BE2C (cell line): ENCODE measurements around the gene KCTD21.

Experiments
- DNase-seq: peaks from one replicate; pipeline ENCODE4 v3.0.0-alpha.2; 2020
- H3K27me3 ChIP-seq: fragments of 250-450 bp; sonication (Bioruptor Pico); 2 replicates; pipeline ENCODE4 v1.5.1; 2020; ENCODE audit warnings: mild to moderate bottlenecking
- H3K36me3 ChIP-seq: fragments of 250-450 bp; sonication (Bioruptor Pico); 2 replicates; pipeline ENCODE4 v1.5.1; 2020; ENCODE audit warnings: mild to moderate bottlenecking
- H3K4me1 ChIP-seq: fragments of 250-450 bp; sonication (Bioruptor Pico); 2 replicates; pipeline ENCODE4 v1.5.1; 2020
- H3K4me3 ChIP-seq: 2 replicates; pipeline ENCODE4 v1.5.1; 2011; ENCODE audit warnings: low read depth, low read length
- H3K9me3 ChIP-seq: fragments of 250-450 bp; sonication (Bioruptor Pico); 2 replicates; pipeline ENCODE4 v1.5.1; 2020
- TF ChIP-seq, protein P1 (sequence below): IDR thresholded peaks from 2 replicates; pipeline ENCODE4 v1.5.1; 2012; ENCODE audit warnings: mild to moderate bottlenecking, low read depth, low read length

The KCTD21 gene

DNA sequence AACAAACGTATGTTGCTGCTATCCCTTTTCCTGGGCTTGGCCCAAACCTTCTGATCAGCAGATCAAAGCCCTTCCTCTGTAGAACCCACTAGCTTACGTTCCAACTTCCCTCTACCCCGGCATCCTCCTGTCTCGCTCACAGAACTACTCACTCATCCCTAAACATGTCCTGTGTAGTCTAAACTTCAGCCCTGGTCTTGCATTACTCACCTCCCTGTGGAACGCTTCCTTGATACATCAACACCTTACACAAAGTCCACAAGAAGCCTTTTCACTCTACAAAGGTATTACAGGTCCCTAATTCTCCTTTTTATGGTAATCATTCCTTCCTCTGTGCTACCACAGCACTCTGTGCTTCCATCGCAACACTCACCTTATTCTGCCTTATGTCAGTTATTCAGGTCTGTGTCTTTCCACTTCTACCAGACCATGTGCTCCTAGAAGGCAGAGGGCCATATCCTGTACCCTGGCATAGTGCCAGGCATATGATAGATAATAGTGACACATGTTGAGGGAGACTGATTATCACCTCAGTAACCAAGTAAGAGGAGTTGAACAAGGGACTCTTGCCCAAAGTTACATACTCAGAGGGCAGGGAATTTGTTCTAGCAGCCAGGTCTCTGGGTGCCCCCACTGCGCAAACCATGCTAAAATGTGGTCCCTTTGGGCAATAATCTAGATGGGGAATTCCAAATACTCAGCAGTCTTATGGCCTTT is 41.9 kb upstream of the KCTD21 start:
- TF ChIP-seq, protein P1, sequence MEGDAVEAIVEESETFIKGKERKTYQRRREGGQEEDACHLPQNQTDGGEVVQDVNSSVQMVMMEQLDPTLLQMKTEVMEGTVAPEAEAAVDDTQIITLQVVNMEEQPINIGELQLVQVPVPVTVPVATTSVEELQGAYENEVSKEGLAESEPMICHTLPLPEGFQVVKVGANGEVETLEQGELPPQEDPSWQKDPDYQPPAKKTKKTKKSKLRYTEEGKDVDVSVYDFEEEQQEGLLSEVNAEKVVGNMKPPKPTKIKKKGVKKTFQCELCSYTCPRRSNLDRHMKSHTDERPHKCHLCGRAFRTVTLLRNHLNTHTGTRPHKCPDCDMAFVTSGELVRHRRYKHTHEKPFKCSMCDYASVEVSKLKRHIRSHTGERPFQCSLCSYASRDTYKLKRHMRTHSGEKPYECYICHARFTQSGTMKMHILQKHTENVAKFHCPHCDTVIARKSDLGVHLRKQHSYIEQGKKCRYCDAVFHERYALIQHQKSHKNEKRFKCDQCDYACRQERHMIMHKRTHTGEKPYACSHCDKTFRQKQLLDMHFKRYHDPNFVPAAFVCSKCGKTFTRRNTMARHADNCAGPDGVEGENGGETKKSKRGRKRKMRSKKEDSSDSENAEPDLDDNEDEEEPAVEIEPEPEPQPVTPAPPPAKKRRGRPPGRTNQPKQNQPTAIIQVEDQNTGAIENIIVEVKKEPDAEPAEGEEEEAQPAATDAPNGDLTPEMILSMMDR: no peak
- H3K4me1 ChIP-seq: peaks cover 9% of the 10 kb centered on the region
- no peaks in the 10 kb centered on the region for H3K9me3 ChIP-seq
- no peak overlapping the region for H3K4me3 ChIP-seq
- peaks cover 4% of the 10 kb centered on the region; the same call in 1 of the 2 replicates for H3K36me3 ChIP-seq
- no peaks in the 10 kb centered on the region for H3K27me3 ChIP-seq
- DNase-seq: peak; percentile 59

DNA sequence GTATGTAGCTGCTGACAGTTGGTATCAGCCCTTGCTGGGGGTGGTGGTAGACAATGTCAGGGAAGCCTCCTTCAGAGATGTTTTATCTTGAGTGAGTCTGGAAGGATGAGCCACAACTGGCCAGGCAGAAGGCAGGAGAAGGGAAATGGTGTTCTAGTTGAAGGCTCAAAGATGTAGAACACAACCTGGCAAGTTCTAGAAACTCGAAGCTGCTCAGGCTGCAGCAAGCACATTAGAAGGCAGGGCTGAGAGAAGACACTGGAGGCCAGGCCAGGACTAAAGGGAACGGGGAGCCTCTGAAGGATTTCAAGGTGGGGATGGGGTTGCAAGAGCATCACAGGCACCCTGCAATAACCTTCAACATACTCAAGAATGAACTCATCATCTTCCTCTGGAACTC is 40.7 kb upstream of the KCTD21 start:
- TF ChIP-seq, protein P1: no peak
- DNase-seq: no peak
- H3K9me3 ChIP-seq: no peaks in the 10 kb centered on the region
- peaks cover 9% of the 10 kb centered on the region for H3K4me1 ChIP-seq
- no peak overlapping the region for H3K4me3 ChIP-seq
- no peaks in the 10 kb centered on the region for H3K27me3 ChIP-seq
- peaks cover 13% of the 10 kb centered on the region for H3K36me3 ChIP-seq

DNA sequence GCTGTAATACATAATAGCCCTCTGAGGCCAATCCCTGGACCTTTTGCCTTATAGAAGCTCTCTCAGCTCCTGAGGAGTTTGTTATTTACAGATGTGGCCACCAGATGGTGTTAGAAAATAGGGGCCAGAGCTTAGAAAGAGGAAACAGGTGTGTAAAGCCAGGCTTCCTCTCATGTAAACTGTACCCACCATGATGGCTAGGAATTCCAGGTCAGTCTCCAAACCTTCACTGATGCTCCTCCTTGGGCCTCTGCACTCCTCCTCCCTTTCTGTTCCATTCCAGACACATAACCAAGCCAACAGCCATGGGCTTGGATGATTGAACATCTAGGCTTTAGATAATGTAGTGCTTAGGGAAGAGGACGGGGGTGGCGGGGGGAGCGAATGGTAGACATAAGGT is 40.0 kb upstream of the KCTD21 start:
- Histone ChIP-seq H3K36me3 (peaks cover 15% of the 10 kb centered on the region), H3K4me1 (peaks cover 9% of the 10 kb centered on the region), H3K4me3 (no peak overlapping the region), H3K27me3 (no peaks in the 10 kb centered on the region), H3K9me3 (no peaks in the 10 kb centered on the region)
- TF ChIP-seq, protein P1: peak; percentile 78
- DNase-seq: no peak

DNA sequence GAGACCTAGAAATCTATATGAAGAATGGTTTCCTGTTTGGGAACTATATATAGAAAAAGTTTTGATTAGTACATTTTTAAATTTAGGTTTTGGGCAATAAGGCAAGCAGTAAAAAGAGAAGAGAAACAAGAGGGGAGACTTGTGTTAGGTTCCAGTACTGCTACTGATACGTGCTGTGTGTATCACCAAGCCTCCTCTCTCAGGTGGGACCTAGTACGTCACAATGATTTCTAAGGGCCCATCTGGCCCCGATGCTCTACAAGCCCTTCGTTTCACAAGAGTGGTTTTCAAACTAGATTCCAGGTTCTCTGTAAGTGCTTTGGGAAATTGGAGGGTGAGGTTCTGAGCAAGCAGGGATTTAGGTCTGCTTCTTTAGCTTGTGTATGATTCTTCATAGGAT is 39.5 kb upstream of the KCTD21 start:
- H3K36me3 ChIP-seq: peaks cover 21% of the 10 kb centered on the region
- DNase-seq: no peak
- TF ChIP-seq, protein P1: no peak
- no peaks in the 10 kb centered on the region for H3K27me3 ChIP-seq
- H3K9me3 ChIP-seq: no peaks in the 10 kb centered on the region
- H3K4me1 ChIP-seq: peaks cover 9% of the 10 kb centered on the region
- H3K4me3 ChIP-seq: no peak overlapping the region

DNA sequence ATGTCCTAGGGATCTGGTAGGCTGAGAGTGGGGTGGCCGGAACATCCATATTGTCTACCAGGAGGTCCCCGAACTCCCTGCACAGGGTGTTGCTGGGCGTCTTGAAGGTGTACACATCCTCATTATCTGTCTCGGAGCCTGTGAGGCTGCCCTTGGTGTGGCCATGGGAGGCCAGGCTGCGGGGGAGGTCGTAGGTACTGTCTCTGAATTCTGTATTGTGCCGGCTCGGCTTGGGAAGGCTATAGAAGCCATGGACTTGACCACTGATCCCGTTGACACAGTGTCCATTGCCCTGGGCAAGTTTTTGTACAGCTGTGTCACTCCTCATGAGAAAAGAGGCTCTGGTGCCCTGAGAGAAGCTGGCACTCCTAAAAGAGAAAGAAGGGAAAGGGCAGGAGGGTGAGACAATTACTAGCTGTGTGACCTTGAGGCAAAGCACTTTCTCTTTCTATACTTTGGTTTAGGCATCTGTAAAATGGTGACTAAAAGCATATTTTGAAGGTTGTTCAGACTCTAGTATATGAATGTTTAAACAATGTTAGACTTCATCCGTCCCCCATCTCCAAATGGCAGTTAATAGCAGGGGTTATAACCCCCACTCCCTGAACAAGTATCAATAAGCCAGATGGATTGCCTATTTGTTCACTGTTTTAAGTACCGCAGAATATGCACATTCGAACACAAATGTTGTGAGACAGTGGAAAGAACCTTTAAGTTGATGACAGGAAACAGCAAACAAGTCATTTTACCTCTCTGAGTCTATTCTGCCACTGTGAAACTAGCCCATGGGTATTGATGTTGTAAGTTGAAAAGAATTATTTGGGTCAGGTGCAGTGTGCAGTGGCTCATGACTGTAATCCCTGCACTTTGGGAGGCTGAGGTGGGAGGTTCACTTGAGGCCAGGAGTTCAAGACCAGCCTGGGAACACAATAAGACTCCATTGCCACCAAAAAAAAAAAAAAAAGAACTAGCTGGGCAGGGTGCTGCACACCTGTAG is 38.6 kb upstream of the KCTD21 start:
- peaks cover 9% of the 10 kb centered on the region for H3K4me1 ChIP-seq
- TF ChIP-seq, protein P1: no peak
- H3K4me3 ChIP-seq: no peak overlapping the region
- no peaks in the 10 kb centered on the region for H3K27me3 ChIP-seq
- H3K9me3 ChIP-seq: no peaks in the 10 kb centered on the region
- peaks cover 26% of the 10 kb centered on the region for H3K36me3 ChIP-seq
- no peak for DNase-seq
